IPS DF 6.9 (cell line): ENCODE results near the gene TENT4B.
"Not testable (repeated sequence)": the region's sequence is repeated elsewhere in the genome, so short reads cannot be mapped to it uniquely, and the experiment has no call there.

Source experiments
- DNase-seq: peaks from one replicate; pipeline ENCODE4 v3.0.0-alpha.2; 2013; ENCODE audit warnings: low read depth, low spot score
- H3K27ac ChIP-seq: one replicate; pipeline ENCODE4 v1.5.1; 2013; ENCODE audit warnings: low read length, control low read depth
- H3K27me3 ChIP-seq: 2 replicates; pipeline ENCODE4 v1.6.1; 2013; ENCODE audit warnings: mild to moderate bottlenecking, low read length; ENCODE audit not compliant: control insufficient read depth, insufficient read depth
- H3K36me3 ChIP-seq: 2 replicates; pipeline ENCODE4 v1.6.1; 2013; ENCODE audit warnings: low read length; ENCODE audit not compliant: control insufficient read depth, insufficient read depth
- H3K4me1 ChIP-seq: 2 replicates; pipeline ENCODE4 v1.6.1; 2013; ENCODE audit warnings: low read length; ENCODE audit not compliant: control insufficient read depth, insufficient read depth
- H3K4me3 ChIP-seq: 2 replicates; pipeline ENCODE4 v1.5.1; 2013; ENCODE audit warnings: mild to moderate bottlenecking, low read length
- H3K9me3 ChIP-seq: 2 replicates; pipeline ENCODE4 v1.6.1; 2013; ENCODE audit warnings: low read length, inconsistent platforms; ENCODE audit not compliant: control insufficient read depth, insufficient read depth
- WGBS: extraction: QIAGEN DNeasy Blood & Tissue Kit; methylation state at CpG from one replicate; pipeline ENCODE4 v1.1.7; 2013; ENCODE audit warnings: mixed read lengths, missing lambda C conversion rate; ENCODE audit not compliant: insufficient read length, insufficient coverage; 5-methylcytosine and 5-hydroxymethylcytosine counted together

TENT4B gene

GRCh38 chr16:50152807-50153595, at the start of gene TENT4B:
TSS of gene TENT4B (plus strand) at chr16:50153306. CDS start at chr16:50153622, 316 bp downstream.
- DNase-seq, result no peak
- no peak within 1 kb of the TSS for H3K27ac ChIP-seq
- H3K9me3 ChIP-seq, result no peaks in the 10 kb centered on the region
- no peaks in the 10 kb centered on the region for H3K36me3 ChIP-seq
- WGBS, result no CpG with 5 or more reads among the region's 114 CpGs
- peak within 1 kb of the TSS; percentile 85 for H3K4me3 ChIP-seq
- no peaks in the 10 kb centered on the region for H3K27me3 ChIP-seq
- peaks cover 3% of the 10 kb centered on the region; the same call in 1 of the 2 replicates for H3K4me1 ChIP-seq

GRCh38 chr16:50103764-50104163, 49.3 kb upstream of the TENT4B start:
- H3K4me3 ChIP-seq, result no peak overlapping the region
- H3K9me3 ChIP-seq, result no peaks in the 10 kb centered on the region
- H3K36me3 ChIP-seq, result peaks cover 3% of the 10 kb centered on the region; the same call in 1 of the 2 replicates
- no peaks in the 10 kb centered on the region for H3K27me3 ChIP-seq
- WGBS, result no CpG with 5 or more reads among the region's 5 CpGs
- no peaks in the 10 kb centered on the region for H3K4me1 ChIP-seq
- H3K27ac ChIP-seq, result no peak overlapping the region
- DNase-seq, result no peak

DNA sequence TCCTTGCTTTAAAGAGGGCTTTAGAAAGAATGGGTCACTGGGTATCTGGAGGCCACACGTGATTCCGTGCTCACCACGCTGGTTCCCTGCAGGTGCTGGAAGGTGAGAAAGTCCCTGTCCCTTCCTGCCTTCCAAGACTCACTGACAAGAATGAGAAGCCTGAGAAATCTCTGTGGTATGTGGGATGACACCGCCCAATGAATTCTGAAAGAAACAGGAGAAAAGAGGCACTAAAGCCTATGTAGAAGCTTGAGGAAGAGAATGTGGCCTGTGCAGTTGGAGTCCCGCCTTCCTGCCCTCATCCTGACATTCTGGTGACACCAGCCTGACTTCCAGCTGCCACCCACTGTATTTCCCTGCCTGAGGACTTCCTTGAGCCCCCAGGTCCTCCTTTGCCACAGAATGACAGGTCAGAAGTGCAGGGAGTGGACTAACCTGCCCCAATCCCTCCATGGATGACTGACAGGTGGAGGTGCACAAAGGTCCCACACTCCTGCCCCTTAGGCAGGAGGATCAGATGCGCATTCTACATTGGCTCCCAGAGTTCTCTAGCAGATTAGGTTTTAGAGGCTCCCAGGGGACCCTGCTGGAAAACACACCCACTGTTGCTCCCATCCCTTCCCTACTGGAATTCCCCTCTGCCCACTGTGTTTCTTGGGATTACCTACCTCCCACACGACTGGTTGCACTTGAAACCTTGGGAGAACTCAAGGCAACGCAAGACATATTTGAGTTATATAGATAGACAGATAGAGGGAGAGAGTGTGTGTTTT, 38.6 kb upstream of the TENT4B start:
- H3K36me3 ChIP-seq, result no peaks in the 10 kb centered on the region
- no peaks in the 10 kb centered on the region for H3K27me3 ChIP-seq
- H3K4me1 ChIP-seq, result no peaks in the 10 kb centered on the region
- DNase-seq, result no peak
- H3K27ac ChIP-seq, result no peak overlapping the region
- H3K4me3 ChIP-seq, result no peak overlapping the region
- H3K9me3 ChIP-seq, result no peaks in the 10 kb centered on the region
- no CpG with 5 or more reads among the region's 8 CpGs for WGBS

GRCh38 chr16:50120711-50121110, 32.4 kb upstream of the TENT4B start:
- no peaks in the 10 kb centered on the region for H3K4me1 ChIP-seq
- no peak overlapping the region for H3K4me3 ChIP-seq
- no peaks in the 10 kb centered on the region for H3K27me3 ChIP-seq
- H3K27ac ChIP-seq, result no peak overlapping the region
- no peaks in the 10 kb centered on the region for H3K36me3 ChIP-seq
- H3K9me3 ChIP-seq, result no peaks in the 10 kb centered on the region
- no peak for DNase-seq

GRCh38 chr16:50121278-50121677, 31.8 kb upstream of the TENT4B start:
- no peaks in the 10 kb centered on the region for H3K9me3 ChIP-seq
- no peaks in the 10 kb centered on the region for H3K27me3 ChIP-seq
- no peaks in the 10 kb centered on the region for H3K4me1 ChIP-seq
- no peak overlapping the region for H3K4me3 ChIP-seq
- no CpG with 5 or more reads among the region's 4 CpGs for WGBS
- no peak for DNase-seq
- H3K27ac ChIP-seq, result no peak overlapping the region
- no peaks in the 10 kb centered on the region for H3K36me3 ChIP-seq

GRCh38 chr16:50121721-50122445, 31.2 kb upstream of the TENT4B start:
- Histone ChIP-seq H3K9me3 (no peaks in the 10 kb centered on the region), H3K4me1 (no peaks in the 10 kb centered on the region), H3K36me3 (no peaks in the 10 kb centered on the region), H3K27ac (no peak overlapping the region), H3K27me3 (no peaks in the 10 kb centered on the region), H3K4me3 (no peak overlapping the region)
- WGBS, result no CpG with 5 or more reads among the region's 14 CpGs
- no peak for DNase-seq

DNA sequence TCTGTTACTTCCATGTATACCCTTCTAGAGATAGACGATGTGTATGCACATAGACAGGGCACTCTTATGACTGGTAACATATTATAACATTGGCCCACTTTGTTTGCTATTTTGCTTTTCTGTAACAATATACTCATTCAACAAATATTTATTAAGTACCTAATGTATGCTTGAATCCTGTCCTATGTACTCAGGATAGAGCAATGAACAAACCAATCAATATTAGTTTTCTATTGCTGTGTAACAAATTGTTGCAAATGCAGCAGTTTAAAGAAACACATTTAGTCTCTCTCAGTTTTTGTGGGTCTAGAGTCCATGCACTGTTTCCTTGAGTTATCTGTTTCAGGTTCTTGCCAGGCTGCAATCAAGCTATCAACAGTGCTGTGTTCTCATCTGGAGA, 29.7 kb upstream of the TENT4B start:
- no peak for DNase-seq
- H3K9me3 ChIP-seq, result no peaks in the 10 kb centered on the region
- H3K36me3 ChIP-seq, result no peaks in the 10 kb centered on the region
- H3K4me1 ChIP-seq, result no peaks in the 10 kb centered on the region
- H3K27me3 ChIP-seq, result no peaks in the 10 kb centered on the region
- H3K27ac ChIP-seq, result no peak overlapping the region
- WGBS, result no CpG with 5 or more reads among the region's 1 CpG
- H3K4me3 ChIP-seq, result no peak overlapping the region

- DNase-seq, result no peak
- H3K27ac ChIP-seq, result no peak overlapping the region
- no peak overlapping the region for H3K4me3 ChIP-seq
- no peaks in the 10 kb centered on the region for H3K36me3 ChIP-seq
- no CpG with 5 or more reads among the region's 2 CpGs for WGBS
- no peaks in the 10 kb centered on the region for H3K9me3 ChIP-seq
- H3K27me3 ChIP-seq, result no peaks in the 10 kb centered on the region
- no peaks in the 10 kb centered on the region for H3K4me1 ChIP-seq
These were observed 28.3 kb upstream of the TENT4B start for GRCh38 chr16:50124769-50125168.

DNA sequence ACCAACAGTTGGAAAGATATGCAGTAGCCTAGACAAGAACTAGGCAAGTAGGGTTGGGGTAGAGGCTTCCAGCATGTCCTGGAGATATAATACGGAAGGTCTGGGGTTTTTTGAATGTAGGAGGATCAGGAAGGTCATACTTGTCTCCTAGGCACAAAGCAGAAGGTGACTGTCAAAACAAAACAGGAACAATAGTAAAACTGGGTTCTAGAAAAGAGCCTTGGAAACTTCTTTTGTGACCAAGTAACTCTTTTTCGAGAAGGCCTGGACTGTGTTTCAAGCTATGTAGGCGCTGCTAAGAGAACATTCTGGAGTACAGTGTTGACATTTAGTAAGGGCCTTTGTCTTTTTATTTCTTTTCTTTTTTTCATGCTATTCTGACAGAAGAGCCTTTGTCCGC, 26.9 kb upstream of the TENT4B start:
- Histone ChIP-seq H3K27ac (no peak overlapping the region), H3K4me3 (no peak overlapping the region), H3K9me3 (no peaks in the 10 kb centered on the region), H3K4me1 (no peaks in the 10 kb centered on the region), H3K36me3 (no peaks in the 10 kb centered on the region), H3K27me3 (no peaks in the 10 kb centered on the region)
- DNase-seq, result no peak
- WGBS, result no CpG with 5 or more reads among the region's 4 CpGs

- no CpG with 5 or more reads among the region's 7 CpGs for WGBS
These were observed 20.5 kb upstream of the TENT4B start for GRCh38 chr16:50132571-50132970.

More at GRCh38 chr16:50132571-50132970, 20.5 kb upstream of the TENT4B start:
- not testable (repeated sequence) for H3K27me3 ChIP-seq, H3K9me3 ChIP-seq, H3K4me1 ChIP-seq, H3K27ac ChIP-seq, H3K36me3 ChIP-seq, H3K4me3 ChIP-seq, DNase-seq
